Measurements from ENCODE around the gene NAV2.
"Not testable (repeated sequence)": the region's sequence is repeated elsewhere in the genome, so short reads cannot be mapped to it uniquely, and the experiment has no call there.

Gene NAV2

GRCh38 chr11:19987331-19987801 is 274.7 kb downstream of the NAV2 start:
- DNase-seq (ENCODE audit: low read depth in 4 of 4, low spot score in 1 of 4), result no peak

- DNase-seq (ENCODE audit: low read depth in 4 of 4, low spot score in 1 of 4), result no peak
These were observed 276.0 kb downstream of the NAV2 start for GRCh38 chr11:19988598-19988997.

GRCh38 chr11:19989191-19989590 is 276.6 kb downstream of the NAV2 start:
- DNase-seq (ENCODE audit: low read depth in 4 of 4, low spot score in 1 of 4), result no peak

- DNase-seq (ENCODE audit: low read depth in 4 of 4, low spot score in 1 of 4), result no peak
These were observed 279.5 kb downstream of the NAV2 start for GRCh38 chr11:19992162-19992561.

GRCh38 chr11:19992998-19993397 is 280.4 kb downstream of the NAV2 start:
- DNase-seq (ENCODE audit: low read depth in 4 of 4, low spot score in 1 of 4), result no peak

GRCh38 chr11:19994672-19995071 is 282.0 kb downstream of the NAV2 start:
- DNase-seq (ENCODE audit: low read depth in 4 of 4, low spot score in 1 of 4), result no peak

GRCh38 chr11:19995145-19995544 is 282.5 kb downstream of the NAV2 start:
- DNase-seq (ENCODE audit: low read depth in 4 of 4, low spot score in 1 of 4), result no peak

GRCh38 chr11:19996571-19996970 is 283.9 kb downstream of the NAV2 start:
- no peak for DNase-seq (ENCODE audit: low read depth in 4 of 4, low spot score in 1 of 4)

- DNase-seq (ENCODE audit: low read depth in 4 of 4, low spot score in 1 of 4), result no peak
These were observed 287.3 kb downstream of the NAV2 start for GRCh38 chr11:20000022-20000350.

GRCh38 chr11:20000351-20001134 is 287.9 kb downstream of the NAV2 start:
- no peak for DNase-seq (ENCODE audit: low read depth in 4 of 4, low spot score in 1 of 4)

GRCh38 chr11:20002312-20003216 is 289.9 kb downstream of the NAV2 start:
- no peak for DNase-seq (ENCODE audit: low read depth in 4 of 4, low spot score in 1 of 4)

- no peak for DNase-seq (ENCODE audit: low read depth in 4 of 4, low spot score in 1 of 4)
These were observed 290.7 kb downstream of the NAV2 start for GRCh38 chr11:20003351-20003750.

GRCh38 chr11:20004866-20005265 is 292.2 kb downstream of the NAV2 start:
- DNase-seq (ENCODE audit: low read depth in 4 of 4, low spot score in 1 of 4), result no peak

- DNase-seq (ENCODE audit: low read depth in 4 of 4, low spot score in 1 of 4), result no peak
These were observed 293.1 kb downstream of the NAV2 start for GRCh38 chr11:20005747-20006146.

- DNase-seq (ENCODE audit: low read depth in 4 of 4, low spot score in 1 of 4), result not testable (repeated sequence)
These were observed 294.0 kb downstream of the NAV2 start for GRCh38 chr11:20006618-20007017.

- no peak for DNase-seq (ENCODE audit: low read depth in 4 of 4, low spot score in 1 of 4)
These were observed 294.7 kb downstream of the NAV2 start for GRCh38 chr11:20007386-20007785.

GRCh38 chr11:20008190-20008870 is 295.7 kb downstream of the NAV2 start:
- no peak for DNase-seq (ENCODE audit: low read depth in 4 of 4, low spot score in 1 of 4)

- DNase-seq (ENCODE audit: low read depth in 4 of 4, low spot score in 1 of 4), result no peak
These were observed 296.4 kb downstream of the NAV2 start for GRCh38 chr11:20008871-20009644.

- no peak for DNase-seq (ENCODE audit: low read depth in 4 of 4, low spot score in 1 of 4)
These were observed 297.7 kb downstream of the NAV2 start for GRCh38 chr11:20010156-20010850.

- no peak for DNase-seq (ENCODE audit: low read depth in 4 of 4, low spot score in 1 of 4)
These were observed 298.2 kb downstream of the NAV2 start for GRCh38 chr11:20010851-20011225.

Data from stimulated activated CD4-positive, alpha-beta T cell treated with anti-CD3 and anti-CD28 coated beads, Interleukin-1b, Interleukin-23, amount 100 ng/mL, for 24 hours (primary cell).